Stimulated activated naive CD4-positive, alpha-beta T cell (primary cell): ENCODE measurements around the gene RMRP.
"Not testable (repeated sequence)": the region's sequence is repeated elsewhere in the genome, so short reads cannot be mapped to it uniquely, and the experiment has no call there.

ENCODE experiments used
- DNase-seq, 6 experiments: peaks; one replicate each; lab custom pipeline; 2025; lab: John Stamatoyannopoulos, UW

RMRP gene

GRCh38 chr9:35641478-35641877, 16.3 kb downstream of the RMRP start:
- DNase-seq, result not testable (repeated sequence)

- DNase-seq, result not testable (repeated sequence)
Observed at GRCh38 chr9:35640431-35640830, 17.4 kb downstream of the RMRP start.

GRCh38 chr9:35639631-35640030, 18.2 kb downstream of the RMRP start:
- DNase-seq, result no peak

GRCh38 chr9:35639225-35639624, 18.6 kb downstream of the RMRP start:
- not testable (repeated sequence) for DNase-seq

DNA sequence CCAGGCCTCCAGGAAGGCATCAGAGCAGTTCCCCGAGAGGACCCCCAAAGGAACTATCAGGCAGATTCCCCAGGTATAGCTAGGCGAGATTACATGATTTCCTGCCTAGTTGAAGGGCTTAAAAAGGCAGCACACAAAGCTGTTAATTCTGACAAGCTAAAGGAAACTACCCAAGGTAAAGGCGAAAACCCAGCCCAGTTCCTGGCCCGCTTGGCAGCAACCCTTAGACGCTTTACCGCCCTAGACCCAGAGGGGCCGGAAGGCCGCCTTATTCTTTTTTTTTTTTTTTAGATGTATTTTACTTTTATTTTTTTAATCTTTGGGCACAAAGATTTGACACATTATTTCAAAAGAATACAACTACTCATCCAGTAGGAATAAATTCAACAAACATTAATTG, 19.1 kb downstream of the RMRP start:
- peak in 4 of 6 experiments; percentile 14 to 47 (median 38) for DNase-seq

DNA sequence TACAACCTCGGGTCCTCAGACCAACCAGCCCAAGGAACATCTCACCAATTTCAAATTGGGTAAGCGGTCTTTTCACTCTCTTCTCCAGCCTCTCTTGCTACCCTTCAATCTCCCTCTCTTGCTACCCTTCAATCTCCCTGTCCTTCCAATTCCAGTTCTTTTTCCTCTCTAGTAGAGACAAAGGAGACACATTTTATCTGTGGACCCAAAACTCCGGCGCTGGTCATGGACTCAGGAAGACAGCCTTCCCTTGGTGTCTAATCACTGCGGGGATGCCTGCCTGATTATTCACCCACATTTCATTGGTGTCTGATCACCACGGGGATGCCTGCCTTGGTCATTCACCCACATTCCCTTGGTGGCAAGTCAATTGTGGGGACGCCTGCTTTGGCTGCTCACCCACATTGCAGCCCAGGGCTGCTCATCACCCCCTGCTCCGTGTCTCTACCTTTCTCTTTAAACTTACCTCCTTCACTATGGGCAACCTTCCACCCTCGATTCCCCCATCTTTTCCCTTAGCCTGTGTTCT, 20.3 kb downstream of the RMRP start:
- not testable (repeated sequence) for DNase-seq

- DNase-seq, result not testable (repeated sequence)
Observed at GRCh38 chr9:35636877-35637246, 21.0 kb downstream of the RMRP start.

- no peak for DNase-seq
Observed at GRCh38 chr9:35636135-35636876, 21.5 kb downstream of the RMRP start.

DNA sequence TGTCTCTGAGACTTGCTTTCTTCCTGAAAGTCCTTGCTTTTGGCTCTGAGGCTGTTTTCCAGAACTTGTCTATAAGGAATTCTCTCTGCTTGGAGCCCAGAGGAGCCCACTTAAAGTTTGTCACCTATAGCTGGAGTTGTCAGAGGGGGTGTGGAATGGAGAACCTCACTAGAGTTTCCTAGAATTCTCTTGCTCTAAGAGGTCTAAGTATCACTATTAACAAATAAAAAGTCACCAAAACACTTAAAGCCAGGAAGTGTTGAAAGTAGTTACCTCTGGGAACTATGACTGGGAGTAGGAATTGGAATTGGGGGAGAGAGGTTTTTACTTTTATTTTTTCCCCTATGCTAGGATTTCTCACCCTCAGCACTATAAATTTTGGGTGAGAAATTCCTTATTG, 22.1 kb downstream of the RMRP start:
- DNase-seq, result no peak

DNA sequence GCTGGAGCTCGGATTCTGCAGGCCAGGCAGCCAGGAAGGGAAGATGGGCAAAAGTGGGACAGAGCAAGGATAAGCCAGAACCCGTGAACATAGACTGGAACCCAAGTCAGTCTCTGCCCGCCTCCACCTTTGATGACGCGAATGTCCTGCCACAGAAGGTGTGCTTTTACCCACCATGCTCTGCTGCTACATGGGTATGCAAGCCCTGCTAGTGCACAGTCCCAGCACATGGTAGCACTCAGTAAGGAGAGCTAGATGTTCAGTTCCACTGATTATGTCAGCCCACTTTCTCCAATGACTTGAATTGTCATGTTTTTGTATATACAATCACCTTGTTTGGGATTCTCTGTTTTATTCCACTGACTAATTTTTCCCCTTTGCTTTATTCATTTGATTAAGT, 28.2 kb downstream of the RMRP start:
- DNase-seq, result no peak

DNA sequence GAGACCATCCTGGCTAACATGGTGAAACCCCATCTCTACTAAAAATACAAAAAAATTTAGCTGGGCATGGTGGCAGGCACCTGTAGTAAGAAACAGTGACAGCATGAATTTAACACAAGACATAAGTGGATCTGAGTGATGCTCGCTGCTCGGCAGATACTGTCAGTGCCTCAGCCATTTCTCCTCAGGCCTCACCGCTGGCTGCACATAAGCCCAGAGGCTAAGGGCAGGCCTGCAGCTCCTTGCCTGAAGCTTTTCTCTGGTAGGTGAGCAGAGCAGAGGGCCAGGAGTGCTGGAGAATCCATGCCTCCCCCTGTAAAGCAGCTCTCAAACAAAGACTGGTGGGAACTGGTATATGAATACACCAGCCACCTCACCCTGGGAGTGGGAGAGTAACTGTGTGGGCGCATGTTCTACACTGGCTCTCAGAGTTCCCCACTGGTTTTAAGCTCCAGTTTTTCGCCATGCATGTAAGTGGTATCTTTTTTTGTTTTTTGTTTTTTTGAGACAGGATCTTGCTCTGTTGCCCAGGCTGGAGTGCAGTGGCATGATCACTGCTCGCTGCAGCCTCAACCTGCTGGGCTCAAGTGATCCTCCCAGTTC, 29.3 kb downstream of the RMRP start:
- no peak for DNase-seq

DNA sequence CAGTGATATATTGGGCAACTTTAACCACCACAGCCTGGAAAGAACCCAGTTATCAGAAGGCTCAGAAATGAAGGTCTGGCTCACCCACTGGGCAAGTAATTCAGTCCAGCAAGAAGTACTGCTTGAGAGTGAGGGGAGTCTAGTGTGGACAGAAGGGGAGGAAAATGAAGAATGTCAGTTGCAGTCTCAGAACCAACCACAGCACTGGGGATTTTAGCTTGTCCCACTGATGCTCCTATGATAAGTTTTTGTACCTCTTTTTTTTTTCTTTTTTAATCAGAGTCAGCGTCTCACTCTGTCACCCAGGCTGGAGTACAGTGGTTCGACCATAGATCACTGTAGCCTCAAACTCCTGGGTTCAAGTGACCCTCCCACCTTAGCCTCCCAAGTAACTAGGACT, 30.2 kb downstream of the RMRP start:
- DNase-seq, result no peak

DNA sequence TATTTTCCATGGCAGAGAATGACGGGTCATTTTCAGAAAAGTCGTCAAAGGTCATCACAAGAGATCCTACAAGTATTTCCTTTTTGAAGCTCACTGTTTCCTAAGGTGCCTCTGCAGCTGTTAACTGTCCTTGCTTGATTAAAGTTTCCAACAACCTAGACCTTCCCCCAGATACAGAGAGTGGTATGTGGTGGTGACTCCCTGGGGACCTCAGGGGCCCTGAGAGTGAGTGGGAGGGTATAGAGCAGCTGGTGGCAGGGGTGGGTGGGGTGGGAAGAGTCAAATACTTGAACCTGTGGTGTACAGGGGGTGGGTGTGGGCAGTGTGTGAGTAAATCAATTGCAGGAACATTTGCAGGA, 38.0 kb downstream of the RMRP start:
- DNase-seq, result no peak

- DNase-seq, result no peak
Observed at GRCh38 chr9:35618854-35619799, 38.7 kb downstream of the RMRP start.

DNA sequence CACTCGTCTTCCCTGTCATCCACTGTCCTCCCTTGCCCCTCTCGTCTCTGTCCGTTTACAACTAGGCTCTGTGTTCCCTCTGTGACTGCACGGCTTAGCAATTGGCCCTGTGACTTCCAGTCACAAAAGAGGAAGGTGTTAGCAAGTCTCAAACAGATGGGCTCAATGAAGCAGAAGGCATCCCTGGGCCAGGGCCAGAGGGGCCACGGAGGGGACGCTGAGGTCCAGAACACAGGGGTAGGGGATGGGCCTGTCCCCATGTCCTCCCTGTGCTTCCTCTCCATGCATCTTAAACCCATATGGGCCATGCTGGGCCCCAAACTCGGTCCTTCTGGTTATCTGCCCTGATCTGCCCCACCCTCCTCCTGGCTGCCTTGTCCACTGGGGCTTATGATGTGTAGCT, 39.5 kb downstream of the RMRP start, which contains the start of gene CD72:
Gene CD72 (minus strand): TSS at position 89 of the 403 bp plus-strand sequence. CDS start 110 bp downstream, outside the sequence.
- no peak for DNase-seq

DNA sequence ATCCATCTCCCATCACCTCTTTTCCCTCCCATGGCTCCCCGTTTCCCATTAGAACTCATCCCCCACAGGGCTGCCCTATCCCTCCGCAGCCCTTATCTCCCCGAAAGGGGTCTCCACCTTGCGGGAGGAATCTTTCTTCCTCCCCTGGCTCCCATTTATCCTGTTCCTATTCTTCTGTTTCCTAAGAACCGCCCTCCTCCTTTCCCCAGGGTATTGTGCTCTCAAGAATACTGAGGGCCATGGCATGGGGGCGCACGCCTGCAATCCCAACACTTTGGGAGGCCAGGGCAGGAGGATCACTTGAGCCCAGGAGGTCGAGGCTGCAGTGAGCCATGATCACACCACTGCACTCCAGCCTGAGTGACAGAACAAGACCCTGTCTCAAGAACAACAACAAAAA, 40.3 kb downstream of the RMRP start:
- DNase-seq, result no peak

DNA sequence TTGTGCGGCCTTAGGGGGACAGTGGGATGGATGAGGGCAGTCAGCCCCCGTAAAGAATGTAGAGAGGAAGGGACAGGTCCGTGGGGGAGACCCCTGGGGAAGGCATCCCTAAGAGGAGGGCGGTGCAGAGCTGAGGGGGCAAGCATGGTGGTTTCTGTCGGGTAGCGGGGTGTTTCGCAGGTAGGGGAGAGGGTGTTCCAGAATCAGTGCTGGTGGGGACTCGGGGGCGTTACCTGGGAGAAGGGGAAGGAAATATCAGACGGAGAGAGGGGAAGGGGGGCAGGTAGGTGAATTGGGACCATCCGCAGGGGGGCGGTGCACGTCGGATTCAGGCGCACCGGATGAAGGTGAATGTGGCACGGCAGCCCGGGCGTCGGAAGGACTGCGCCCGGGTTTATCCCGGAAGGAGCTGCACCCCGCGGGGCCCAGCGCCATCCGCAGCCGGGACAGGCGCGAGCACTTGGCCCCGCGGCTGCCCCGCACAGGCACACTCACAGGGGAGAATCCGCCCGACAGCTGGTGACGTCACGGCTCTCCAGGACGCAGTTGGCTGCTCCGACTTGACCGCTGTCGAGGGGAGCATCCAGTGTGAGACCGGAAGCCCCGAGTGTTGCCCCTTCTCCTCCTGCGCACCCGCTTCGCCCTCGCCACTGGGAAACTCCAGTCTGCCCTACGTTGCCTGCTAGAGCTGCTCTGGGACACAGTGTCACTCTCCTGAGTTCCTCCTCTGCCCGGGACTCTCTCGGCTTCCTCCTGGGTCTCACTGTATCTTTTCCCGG, 40.9 kb downstream of the RMRP start:
- peak; percentile 39 to 70 (median 56) for DNase-seq

DNA sequence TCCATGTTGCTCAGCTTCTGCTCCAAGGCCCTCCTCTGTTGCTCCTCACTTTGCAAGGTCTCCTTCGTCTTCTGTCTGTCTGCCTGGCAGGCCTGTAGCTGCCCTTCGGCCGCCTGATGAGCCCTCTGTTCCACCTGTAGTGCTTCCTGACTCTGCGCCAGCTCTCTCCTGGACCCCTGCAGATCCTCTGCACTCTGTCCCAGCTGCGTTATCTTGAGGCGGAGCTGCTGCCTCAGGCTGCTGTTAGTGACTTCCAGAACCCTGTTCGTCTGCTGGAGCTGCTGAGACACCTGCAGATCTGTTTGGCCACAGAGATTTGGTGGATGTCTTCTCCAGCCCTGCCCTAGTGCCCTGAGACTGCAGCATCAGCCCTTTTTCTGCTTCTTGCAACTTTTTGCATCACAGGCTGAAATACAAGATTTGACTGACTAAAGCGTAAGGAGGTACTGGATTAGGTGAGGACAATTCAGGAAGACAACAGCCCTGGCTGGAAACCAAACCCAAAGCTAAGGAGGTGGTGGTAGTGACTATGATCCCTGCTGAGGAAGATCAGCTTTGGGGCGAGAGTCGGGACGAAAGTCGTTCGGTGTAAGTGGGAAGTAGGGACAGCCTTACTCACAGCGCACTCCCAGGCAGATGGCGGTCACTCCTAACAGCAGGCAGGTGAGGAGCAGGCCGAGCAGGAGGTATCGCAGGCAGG, 41.7 kb downstream of the RMRP start:
- DNase-seq, result no peak

- DNase-seq, result no peak
Observed at GRCh38 chr9:35612843-35613242, 45.0 kb downstream of the RMRP start.

- not testable (repeated sequence) for DNase-seq
Observed at GRCh38 chr9:35612066-35612465, 45.8 kb downstream of the RMRP start.

- peak; percentile 10 to 51 (median 28) for DNase-seq
Observed at GRCh38 chr9:35611230-35611797, 46.5 kb downstream of the RMRP start.
